ENCODE measurements around the gene DHFR.

DNA sequence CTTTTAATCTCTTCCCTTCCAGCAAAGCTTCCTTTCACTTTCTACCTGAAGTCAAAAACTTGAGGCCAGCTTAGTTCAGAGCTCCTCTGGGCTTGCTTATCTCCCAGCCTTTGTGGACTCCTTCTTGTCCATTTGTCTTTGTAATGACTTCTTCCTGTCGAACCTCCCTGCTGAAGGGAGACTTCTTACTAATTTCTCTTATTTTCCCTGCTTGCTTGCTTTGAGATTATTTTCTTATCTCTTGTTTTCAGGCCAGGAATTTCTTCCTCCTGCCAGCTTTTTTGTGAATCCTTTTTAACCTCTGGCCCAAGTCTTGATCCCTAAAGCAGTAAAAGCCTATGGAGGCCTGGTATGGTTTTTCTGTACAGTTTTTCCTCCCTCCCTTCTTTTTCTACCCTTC is 46.8 kb upstream of the DHFR start:
- TF ChIP-seq EZH2phosphoT487 (IDR thresholded peaks at IDR 0.05; ENCODE audit: insufficient read depth, low read depth) (no peak), EZH2 (IDR thresholded peaks at IDR 0.05; ENCODE audit: insufficient read depth, poor library complexity, severe bottlenecking) (no peak)

Data from GM23248 (cell line).